Urothelium cell line (cell line): Measurements from ENCODE around the gene SCN9A.
"Not testable (repeated sequence)": the region's sequence is repeated elsewhere in the genome, so short reads cannot be mapped to it uniquely, and the experiment has no call there.

Source experiments
- DNase-seq: peaks from one replicate; pipeline ENCODE4 v3.0.0; 2011; ENCODE audit warnings: low spot score, mixed read lengths
- FAIRE-seq: peaks from 2 replicates; lab custom pipeline; 2011; peaks lifted over from hg19 to GRCh38; lab: Jason Lieb, UNC

The SCN9A gene

DNA sequence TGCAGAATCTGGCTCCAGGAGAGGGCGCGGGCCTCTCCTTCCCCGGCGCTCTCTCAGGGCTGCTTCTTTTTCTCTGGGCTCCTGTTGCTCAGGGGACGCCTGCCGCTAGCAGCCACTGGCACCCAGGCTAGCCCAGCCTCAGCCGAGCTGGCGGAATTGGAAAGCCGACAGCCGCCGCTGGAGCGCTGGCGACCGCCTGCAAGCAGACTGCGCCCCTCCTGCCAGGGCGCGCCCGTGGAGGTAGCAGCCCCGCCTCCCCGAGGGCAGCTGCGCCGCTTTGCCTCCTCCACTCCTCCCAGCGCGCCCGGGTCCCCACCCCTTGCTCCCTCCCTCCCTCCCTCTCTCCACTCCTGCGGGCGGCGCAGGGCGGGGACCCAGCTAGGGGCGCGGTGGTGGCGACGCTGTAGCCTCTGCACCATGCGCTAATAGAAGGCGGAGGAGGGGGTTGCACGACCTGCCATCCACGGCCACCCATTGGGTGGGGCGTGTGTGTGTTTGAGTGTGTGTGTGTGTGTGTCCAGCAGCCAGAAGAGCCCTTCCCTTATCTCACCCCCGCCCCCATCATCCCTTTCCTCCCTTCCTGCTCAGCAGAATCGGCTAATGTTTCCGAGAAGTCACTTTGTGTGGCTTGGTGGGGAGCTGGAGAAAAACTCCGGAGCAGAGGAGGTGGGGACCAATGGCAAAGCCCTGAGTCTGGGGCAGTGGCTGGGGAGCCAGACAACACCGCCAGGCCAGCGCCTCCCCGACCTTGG lies at the start of gene SCN9A:
SCN9A (minus strand) TSS at position 209 of the 752 bp plus-strand sequence. CDS start 64,188 bp downstream, outside the sequence.
- FAIRE-seq (peak; percentile 92), DNase-seq (peak; percentile 90)

DNA sequence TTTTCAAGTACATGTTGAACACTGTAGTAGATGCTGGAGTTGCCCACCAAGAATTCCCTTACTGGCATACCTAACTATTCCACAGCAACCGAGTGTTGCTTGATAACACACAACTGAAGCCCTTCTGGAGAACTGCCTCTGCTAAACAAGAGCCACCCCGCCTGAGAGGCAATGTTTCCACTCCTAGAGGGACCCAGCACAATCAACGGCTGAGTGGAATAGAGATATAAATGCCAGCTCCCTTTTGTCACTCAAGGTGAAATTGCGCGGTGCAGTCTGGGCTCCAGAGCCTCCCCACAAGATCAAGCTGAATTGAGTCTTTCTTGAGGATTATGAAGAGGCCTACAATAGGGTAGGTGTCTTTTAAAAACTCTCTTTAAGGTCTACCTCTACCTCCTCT lies 49.1 kb upstream of the SCN9A start:
- FAIRE-seq (no peak), DNase-seq (no peak)

DNA sequence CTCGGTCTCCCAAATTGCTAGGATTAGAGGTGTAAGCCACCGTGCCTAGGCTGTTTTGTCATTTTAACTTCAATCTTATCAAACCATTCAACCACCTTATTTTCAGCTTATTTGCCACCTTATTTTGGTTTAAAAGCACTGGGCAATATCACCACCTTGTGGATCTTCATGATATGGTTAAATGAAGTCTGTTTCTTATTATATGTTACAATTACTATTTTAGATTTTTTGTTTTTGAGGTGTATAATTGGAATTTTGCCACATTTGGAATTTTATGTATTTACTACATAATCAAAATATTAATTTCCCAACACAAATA lies 43.8 kb upstream of the SCN9A start:
- DNase-seq (peak; percentile 7), FAIRE-seq (no peak)

DNA sequence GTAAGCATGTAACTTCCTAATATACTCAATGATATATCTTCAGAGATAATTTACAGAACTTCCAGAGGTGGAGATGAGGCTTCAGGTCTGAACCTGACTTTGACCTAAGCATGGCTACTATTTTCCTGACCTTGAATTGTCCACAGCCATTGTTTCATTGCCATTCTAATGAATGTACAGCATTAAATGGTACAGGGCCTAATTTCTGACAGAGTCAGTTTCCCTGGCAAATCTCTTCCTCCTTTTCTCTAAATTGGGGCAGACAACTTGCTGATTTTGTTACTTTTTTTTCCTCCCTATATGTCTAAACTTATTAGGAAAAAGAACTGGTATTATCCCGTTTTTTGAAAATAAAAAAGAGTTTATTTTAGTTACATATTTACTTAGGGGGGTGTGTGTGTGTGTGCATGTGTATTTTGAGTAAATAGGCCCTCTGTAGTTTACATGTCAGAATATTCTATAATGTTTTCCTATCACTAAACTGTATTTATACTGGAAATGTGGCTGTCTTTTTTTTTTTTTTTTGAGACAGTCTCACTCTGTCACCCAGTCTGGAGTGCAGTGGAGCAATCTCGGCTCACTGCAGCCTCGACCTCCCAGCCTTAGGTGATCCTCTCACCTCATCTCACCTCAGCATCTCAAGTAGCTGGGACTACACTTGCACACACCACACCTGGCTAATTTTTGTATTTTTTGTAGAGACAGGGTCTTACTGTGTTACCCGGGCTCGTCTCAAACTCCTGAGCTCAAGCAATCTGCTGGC lies 43.3 kb upstream of the SCN9A start:
- no peak for DNase-seq
- no peak for FAIRE-seq

DNA sequence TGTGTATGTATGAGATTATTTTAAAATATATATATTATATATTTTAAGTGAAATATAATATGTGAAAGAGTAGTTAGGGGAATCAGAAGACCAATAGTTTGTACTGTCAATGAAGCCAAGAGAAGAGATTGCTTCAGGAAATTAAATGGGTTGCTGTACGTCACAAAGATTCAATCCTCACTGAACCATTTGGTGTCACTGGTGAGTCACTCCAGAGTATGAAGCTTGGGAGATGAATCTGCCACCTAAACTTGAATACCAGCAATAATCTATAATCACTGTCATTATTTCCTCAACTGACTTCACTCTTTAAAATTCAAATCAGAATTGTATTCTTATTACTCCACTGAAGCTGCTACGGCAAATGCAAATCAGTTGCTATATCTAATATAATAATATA lies 41.9 kb upstream of the SCN9A start:
- FAIRE-seq: no peak
- peak; percentile 26 for DNase-seq

DNA sequence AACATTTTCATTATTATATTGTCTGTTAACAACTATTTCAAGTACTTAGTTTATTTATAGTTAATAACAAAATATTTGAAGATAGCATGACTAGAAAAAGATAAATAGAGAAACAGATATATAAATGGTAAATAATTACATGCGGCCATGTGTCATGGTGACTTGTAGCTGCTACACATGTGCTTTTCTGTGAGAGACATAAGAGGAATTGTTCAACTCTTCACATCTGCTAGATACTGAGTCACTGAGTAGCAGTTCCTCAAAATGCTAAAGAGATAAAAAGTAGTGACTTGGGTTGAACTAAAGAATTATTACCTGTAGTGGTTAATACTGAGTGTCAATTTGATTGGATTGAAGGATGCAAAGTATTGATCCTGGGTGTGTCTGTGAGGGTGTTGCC lies 37.5 kb upstream of the SCN9A start:
- FAIRE-seq (no peak), DNase-seq (no peak)

DNA sequence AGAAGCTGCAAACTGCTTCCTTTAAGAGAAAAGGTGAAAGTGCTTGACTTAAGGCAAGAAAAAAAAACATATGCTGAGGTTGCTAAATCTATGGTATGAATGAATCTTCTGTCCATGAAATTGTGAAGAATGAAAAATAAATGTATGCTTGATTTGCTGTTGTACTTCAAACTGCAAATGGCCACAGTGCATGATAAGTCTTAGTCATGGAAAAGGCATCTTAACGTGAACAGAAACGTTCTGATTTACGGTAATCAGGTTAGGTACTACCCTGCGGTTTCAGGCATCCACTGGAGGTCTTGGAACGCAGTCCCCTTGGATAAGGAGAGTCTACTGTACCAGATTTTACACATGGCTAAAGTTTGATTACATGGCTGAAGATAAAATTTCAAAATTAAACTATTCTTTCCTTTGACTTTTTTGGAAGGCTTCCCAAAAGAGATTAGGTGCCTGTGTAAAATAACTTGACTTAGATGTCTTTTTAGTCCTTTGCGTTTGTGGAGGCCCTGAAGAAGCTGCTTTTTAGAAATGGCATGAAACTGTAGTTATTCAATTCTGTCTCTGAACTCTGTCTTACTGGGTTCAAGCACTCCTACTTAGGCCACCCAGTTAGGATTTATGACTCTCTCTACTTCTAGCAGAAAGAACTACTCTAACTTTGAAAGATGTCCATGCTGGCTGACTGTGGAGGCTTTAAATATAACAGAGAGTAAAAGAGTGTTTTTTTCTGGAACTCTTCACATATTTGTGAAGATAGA lies 35.9 kb upstream of the SCN9A start:
- DNase-seq: peak; percentile 30
- no peak for FAIRE-seq

DNA sequence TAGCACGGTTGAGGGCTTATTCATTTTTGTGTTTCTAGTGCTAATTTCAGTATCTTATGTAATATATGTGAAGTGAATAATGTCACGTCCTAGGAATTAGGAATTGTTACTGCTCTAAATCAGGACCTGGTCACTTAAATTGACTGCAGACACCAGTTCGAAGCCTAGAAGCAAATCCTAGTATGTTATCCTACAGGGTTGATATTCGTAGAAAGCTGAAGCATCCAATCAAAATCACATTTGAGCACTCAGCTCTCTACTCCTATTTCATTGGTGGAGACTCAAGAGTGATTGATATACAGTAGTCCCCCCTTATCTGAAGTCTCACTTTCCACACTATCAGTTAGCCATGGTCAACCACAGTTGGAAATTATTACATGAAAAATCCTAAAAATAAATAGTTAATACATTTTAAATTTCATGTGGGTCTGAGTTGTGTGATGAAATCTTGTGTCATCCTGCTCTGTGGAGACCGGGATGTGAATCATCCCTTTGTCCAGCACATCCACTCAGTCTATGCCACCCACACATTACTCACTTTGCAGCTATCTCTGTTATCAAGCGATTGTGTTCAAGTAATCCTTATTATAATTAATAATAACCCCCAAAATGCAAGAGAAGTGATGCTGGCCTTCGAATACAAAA lies 35.2 kb upstream of the SCN9A start:
- no peak for FAIRE-seq
- DNase-seq: peak; percentile 36

DNA sequence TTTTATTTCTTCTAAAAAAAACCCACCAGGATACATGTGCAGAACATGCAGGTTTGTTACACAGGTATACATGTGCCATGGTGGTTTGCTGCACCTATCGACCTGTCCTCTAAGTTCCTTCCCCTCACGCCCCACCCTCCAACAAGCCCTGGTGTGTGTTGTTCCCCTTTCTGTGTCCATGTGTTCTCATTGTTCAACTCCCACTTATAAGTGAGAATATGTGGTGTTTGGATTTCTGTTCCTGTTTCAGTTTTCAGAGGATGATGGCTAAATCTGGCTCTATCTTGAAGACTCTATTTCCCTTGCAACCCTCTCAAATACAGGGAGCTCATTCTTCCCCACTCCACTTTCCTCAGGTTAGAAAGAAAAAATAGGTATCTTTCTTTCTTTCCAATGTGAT lies 32.0 kb upstream of the SCN9A start:
- DNase-seq, FAIRE-seq: not testable (repeated sequence)

DNA sequence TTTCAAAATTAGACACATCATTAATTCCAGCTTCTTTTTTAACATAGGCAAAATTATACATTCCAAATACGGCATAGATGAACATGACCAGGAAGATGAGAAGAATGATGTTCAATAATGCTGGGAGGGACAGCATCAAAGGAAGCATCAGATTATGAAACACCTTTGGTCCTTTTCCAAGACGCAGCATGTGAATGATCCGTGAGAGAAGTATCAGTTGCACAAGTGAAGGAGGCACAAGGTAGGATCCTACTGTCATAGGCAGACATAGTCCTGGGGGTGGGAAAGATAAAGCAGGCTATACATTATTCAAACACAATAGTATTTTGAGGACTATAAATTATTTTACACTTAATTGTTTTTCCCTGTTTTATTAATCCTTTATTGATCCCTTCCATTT lies 30.6 kb upstream of the SCN9A start:
- DNase-seq: no peak
- peak; percentile 5 for FAIRE-seq

DNA sequence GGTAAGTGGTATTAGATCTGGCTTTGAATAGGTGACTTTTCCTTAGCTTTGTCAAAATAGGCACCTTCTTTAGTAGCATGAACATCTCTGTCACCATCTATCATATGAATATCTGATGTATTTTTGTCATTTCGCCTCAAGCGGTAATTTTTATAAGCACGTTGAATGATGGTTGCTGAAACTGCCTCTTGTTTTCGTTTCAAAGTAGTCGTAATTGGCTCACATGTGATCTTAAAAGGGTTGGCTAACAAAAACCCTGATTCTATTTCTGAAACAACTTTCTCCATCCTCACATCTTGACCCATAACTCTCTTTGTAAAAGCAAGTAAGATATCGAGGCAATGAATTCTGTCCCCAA lies 29.8 kb upstream of the SCN9A start:
- DNase-seq: no peak
- FAIRE-seq: peak; percentile 59

DNA sequence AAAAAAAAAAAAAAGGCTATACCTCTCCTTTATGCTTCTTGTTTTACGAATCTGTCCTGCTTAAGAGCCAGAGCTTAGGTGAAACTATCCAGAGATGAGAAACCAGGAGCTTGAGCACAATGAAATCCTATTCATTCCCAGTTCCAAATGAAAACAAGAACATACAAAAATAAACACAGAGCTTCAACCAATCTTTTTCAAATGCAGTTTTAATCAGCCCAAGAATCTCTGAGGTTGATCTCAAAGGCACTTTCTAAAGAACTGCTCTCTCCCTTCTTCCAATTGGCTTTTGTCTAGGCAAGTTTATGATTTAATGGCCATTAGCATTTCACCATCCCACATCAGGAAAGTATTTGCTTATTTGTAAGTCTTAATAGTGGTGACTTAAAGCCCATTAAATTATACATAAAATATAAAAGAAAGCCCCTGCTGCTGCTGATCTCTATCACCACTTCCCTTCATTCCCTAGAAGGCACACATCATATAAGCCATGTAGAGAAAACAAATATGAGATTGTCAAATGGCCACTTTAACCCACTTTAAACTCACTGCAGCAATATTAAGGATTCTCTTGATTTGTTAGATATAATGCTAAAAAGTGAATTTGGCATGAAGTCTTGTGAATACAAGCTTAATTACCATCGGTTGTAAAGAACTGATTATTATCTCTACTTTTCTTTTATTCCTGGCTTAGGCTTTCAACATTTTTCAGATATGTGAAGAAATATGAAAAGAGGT lies 29.3 kb upstream of the SCN9A start:
- DNase-seq (no peak), FAIRE-seq (no peak)

DNA sequence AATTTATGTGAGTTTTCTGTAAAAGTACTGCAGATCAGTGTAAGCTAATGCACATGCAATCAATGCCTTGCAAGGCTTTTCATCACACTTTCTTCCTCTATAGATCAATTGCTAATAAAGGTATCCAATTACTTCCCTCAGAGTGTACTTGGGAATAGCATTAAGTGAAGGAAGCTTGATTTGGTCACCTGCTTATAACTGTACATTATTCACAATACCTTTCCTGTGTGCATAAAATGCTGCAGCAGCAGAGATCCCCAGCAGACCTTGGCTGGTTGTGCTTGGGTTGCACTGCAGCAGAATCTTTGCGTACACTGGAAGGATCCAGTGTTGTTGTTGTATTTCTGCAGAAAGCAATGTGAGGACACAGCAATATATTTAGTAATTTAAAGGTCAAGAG lies 18.5 kb upstream of the SCN9A start:
- DNase-seq: no peak
- no peak for FAIRE-seq

DNA sequence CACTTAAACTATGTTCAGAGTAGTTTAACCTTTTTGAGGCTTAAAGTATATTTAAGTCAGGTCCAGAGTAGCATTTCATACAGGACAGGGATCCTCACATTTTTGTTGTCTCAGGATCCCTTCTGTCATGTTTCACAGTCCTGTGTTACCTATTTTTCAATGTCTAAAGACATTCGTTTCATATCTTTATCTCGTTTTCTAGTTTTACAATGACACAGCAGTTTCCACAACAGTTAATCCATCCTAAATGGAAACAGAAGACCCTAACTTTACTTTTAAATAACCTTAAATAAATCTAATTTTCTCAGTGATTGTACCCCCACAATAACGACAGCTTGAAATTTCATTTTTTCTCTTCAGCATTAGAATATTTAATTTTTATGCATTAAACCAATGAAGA lies 17.3 kb upstream of the SCN9A start:
- no peak for DNase-seq
- FAIRE-seq: no peak

DNA sequence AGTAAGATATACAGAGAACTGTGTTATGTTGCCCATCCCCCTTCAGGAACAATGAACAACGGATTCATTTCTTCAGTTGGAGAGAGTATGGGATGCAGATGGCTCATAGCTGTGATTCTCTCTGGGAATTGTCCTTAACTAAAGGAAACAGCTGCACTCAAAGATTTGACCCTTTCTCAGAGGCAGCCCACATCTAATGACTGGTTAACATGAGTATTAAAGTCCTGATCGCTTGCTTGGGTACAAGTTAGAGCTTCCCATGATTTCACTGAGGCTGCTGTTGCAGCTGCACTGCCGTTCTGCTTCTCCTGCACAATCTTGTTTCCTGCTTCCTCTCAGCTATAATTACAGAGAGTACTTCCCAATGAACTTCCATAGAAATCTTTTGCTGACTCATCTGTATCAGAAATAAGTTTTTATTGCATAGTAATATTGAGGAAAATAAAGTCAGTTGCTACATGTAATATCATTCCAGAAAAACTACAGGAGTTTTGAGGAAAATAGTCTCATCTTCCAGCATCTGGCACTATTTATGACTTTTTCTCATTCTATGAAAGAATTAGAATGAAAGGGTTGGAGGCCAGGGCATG lies 12.8 kb upstream of the SCN9A start:
- FAIRE-seq (no peak), DNase-seq (no peak)

DNA sequence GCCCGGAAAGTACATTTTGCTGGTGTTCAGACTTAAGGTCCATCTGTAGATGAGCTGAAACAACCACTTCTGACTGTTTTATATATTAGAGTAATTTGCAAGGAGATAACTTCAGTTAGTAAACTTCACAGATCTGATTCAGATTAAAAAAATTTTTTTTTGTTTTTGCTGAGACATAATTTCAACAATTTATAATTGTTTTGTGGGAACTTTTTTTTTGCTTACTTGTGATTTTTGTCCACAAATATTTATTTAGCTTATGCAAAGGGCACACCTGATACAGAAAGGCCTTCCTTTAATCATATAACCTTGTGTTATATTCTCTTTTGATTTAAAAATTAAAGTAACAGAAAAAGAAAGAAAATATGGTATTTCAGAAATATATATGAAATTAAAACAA lies 9.6 kb upstream of the SCN9A start:
- FAIRE-seq: no peak
- DNase-seq: no peak

DNA sequence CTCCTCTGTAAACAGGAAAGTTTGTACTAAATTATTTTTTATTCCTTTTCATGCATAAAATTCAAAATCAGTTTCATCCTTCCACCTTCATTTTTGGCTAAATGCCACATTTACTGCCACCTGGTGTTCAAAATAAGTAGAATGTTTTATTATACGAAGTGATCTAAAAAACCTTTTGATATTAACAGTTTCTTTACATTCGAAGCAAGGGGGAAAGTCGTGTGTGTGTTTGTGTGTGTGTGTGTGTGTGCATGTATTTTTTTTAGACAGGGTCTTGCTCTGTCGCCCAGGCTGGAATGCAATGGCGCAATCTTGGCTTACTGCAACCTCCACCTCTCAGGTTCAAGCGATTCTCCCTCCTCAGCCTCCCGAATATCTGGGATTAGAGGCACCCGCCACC lies 9.0 kb upstream of the SCN9A start:
- DNase-seq (no peak), FAIRE-seq (no peak)

DNA sequence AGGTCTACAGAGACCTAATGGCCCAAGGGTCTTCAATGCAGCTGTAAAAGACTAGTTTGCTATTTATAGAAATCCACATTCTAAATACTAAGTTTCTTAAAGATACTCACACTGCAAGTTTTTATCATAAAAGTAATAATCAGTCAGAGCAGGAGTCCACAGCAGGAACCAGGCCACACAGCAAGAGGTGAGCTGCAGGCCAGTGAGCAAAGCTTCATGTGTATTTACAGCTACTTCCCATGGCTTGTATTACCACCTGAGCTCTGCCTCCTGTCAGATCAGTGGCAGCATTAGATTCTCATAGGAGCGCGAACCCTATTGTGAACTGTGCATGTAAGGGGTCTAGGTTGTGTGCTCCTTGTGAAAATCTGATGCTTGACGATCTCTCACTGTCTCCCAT lies 6.7 kb upstream of the SCN9A start:
- DNase-seq (no peak), FAIRE-seq (no peak)

DNA sequence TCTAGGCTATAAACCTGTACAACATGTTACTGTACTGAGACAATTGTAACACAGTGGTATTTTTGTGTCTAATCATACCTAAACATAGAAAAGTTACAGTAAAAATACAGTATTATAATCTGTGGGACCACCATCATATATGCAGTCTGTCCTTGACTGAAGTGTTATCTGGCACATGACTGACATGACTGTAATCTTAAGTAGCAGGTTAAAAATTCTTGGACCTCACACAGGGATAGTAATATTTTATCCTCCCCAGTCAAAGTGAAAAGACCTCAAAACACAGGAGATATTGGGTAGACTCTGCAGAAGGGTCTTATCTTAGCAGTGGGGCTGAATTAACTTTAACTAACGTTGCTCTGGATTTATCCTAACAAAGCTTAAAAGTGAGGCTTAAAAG lies 4.9 kb upstream of the SCN9A start:
- DNase-seq (no peak), FAIRE-seq (no peak)

DNA sequence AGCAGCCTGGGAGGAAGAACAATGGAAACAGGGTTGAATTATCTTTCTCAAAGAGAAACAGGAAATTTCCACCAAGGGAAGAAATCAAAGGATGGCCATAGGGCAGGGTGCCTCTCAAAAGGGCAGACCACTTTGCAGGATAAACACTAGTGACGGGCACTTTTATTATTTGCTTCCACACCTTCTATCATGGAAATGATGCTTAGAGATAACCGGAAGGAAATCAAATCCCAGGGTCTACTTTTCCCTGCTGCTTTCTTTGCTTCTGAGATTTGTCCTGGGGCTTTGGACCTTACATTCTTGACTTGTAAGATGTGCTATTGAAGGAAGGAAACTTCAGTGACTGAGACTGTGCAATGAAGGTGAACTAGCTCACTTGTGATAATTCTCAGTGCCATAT lies 1.1 kb upstream of the SCN9A start:
- DNase-seq (no peak), FAIRE-seq (no peak)

DNA sequence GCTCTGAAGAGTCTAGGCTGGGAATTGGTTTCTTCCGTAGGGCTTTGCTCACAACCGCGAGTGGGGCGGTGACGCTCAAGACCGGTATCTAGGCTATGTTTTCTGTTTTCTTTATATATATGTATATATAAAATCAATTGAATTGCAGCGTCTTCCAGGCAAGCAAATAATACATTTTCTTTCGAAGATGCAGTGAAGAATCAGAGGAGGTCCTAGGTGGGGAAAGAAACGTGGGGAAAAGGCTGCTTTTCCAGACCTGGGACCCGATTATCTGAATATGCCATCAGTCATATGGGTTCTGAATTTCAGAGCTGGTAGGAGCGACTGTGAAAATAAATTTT lies 714 bp upstream of the SCN9A start:
- FAIRE-seq (no peak), DNase-seq (no peak)
